SK-N-MC (cell line): ENCODE data around the gene IL10RB.

Experiments
- EZH2 ChIP-seq: fragments of 200-600 bp; sonication (generic); IDR thresholded peaks from one replicate; pipeline ENCODE4 v1.6.1; 2017; ENCODE audit warnings: antibody characterized with exemption
- FOXP2 ChIP-seq: optimal IDR thresholded peaks from 2 replicates; pipeline ENCODE3; 2011; ENCODE audit warnings: mild to moderate bottlenecking, moderate library complexity; ENCODE audit not compliant: insufficient read depth; ENCODE audit errors: extremely low read length, control extremely low read depth
- POLR2AphosphoS5 ChIP-seq: IDR thresholded peaks from 2 replicates; pipeline ENCODE4 v1.6.1; 2012; ENCODE audit warnings: mild to moderate bottlenecking, low read depth, low read length, borderline replicate concordance

- TF ChIP-seq EZH2 (no peak), POLR2AphosphoS5 (no peak), FOXP2 (no peak)
Observed at GRCh38 chr21:33244082-33244778, 21.9 kb upstream of the IL10RB start.
